ENCODE measurements around the gene PCSK5.

PCSK5 gene

DNA sequence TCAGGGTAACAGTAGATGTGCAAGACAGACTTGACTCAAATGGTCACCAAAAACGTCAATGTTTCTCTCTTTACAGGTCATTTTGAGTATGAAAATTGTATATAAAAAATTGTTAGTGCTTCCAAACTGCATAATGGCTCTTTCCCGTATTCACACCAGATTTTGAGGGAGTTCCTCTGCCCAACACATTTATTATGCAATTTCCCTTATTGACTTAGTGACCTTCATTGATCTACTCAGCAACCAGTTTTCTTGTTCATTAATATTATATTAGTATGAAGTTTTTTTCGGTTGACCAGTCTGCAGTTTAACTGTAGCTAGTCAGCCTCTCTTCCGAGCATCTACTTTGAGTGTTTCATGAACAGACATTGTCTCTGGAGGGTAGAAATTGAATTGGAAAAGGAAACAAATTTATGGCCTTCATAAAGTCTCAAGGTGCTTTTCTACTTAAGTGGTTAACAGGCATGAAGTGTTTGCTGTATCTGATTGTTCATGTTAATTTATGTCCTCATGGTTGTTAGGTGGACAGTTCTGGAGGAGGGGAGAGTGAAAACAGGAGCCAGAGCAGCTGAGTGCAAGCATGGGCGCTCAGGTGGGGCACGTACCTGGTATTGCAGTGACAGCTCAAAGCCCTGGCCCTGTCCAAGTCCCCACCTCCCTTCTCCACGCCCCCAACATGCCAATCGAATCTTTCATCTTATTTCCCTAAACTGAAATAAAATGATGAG lies 263.6 kb downstream of the PCSK5 start:
- DNase-seq, result peak; percentile 59

DNA sequence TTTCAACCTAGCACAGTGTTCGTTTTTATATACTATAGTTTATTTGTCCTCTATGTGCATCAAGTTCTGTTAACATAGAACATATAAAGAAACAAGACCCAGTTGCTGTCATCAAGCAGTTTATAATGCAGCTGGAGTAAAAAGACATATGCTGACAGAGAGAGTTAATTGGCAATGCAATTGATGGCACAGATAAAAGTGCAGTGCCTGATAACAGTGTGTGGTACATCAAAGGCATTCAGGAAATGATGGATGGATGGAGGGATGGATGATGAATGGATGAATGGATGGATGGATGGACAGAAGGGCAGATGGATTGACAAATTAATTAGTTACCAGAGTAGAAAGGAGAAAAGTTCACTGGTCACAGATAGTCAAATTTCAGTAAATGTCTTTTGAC lies 264.9 kb downstream of the PCSK5 start:
- no peak for DNase-seq

DNA sequence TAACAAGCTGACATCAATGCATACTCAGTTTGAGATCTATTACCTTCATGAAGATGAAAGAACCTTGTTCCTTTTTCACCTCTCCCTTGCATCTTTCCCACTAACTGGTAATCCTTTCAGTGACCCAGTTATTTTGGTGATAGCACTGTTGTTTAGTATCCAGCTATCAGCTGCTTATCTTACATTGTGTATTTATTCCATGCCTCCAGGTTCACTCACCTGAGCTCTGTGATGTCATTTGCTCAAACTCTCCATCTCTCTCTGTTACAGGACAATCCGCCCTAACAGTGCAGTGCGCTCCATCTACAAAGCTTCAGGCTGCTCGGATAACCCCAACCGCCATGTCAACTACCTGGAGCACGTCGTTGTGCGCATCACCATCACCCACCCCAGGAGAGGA lies 268.2 kb downstream of the PCSK5 start:
- DNase-seq, result no peak

DNA sequence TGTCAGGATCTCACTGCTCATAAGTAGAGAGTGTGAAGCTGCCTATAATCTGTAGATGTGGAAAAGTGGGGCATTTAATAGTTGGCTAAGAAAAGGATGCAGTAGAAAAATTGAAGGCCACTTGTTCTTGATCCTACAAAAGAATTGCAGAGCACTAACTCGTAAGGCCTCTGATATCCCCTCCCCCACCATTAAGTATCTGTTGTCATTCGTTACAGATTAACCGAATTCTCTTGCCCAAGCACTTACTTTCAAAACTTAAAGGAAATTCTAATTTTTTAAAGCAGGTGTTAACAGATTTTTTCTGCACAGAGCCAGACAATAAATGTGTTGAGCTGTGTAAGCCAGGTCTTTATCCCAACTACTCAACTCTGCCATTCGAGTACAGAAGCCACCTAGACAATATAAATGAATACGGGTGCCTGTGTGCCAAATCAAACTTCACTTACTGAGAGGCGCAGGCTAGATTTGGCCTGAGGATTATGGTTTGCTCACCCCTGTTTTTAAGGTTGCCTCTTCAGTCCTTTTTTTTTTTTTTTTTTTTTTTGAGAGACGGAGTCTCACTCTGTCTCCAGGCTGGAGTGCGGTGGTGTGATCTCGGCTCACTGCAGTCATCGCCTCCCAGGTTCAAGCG lies 268.9 kb downstream of the PCSK5 start:
- no peak for DNase-seq

DNA sequence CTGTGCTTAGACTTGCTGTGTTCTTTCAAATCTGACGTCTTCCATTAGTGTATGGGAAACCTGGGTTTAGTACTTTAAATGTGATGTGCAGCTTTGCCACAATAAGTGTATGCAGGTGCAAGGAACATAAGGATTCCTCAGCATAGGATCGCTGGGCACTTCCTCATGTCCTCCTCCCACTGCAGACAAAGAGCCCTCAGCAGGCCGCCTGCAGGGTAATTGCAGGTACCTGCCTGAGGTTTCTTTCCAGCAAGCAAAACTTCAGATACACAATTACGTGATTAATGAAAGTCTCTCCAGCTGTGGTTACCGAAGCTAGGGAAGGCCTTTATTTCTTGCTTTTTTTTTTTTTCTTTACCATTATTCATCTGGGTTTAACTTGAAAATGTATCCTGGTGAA lies 270.6 kb downstream of the PCSK5 start:
- no peak for DNase-seq

DNA sequence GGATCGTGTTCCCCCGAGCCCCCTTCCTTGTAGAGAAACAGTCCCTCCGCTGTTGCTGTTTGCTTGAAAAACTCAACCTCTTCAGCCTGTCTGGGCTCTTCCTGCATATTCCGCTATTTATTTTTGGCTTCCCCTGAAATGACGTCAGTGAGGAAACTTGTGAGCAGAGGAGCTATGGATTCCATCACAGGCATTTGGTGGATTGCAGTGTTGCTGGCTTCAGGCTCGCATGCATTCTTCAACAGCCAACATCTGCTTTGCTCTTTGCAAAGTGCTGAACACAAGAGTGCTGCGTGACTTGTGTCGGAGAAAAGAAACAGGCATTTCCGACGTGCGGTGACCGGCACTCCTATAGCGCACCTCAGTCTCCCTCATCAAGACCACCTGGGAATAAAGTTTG lies 271.1 kb downstream of the PCSK5 start:
- no peak for DNase-seq

DNA sequence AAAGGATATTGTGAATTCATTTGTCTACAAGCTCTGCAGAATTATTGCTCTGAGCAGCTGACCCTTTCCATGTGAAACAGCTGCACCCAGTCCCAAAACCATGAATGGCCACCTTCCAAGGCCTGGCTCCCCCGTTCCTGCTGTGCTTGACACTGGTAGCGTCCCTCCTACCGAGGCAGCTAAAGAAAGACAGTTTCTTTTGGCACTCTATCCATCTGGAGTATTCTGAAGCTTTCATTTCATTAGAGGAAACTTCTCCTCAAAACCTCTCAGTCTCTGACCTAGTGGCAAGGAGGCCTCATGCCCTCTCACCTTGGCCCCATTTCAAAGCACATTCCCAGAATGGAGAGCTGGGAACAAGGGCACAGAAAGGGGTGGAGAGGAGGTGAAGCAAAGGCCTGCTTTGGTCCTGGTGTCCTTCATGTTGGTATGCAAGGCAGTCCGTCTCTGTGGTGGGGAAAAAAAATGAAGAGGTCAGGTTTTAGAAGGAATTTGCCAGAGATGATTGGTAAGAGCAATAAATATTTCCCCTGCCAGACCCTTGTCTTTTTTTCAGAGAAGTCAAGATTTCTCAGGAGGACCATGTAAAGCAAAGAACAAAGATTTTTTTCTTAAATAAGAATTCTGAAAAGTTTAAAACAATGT lies 271.7 kb downstream of the PCSK5 start:
- DNase-seq, result no peak

DNA sequence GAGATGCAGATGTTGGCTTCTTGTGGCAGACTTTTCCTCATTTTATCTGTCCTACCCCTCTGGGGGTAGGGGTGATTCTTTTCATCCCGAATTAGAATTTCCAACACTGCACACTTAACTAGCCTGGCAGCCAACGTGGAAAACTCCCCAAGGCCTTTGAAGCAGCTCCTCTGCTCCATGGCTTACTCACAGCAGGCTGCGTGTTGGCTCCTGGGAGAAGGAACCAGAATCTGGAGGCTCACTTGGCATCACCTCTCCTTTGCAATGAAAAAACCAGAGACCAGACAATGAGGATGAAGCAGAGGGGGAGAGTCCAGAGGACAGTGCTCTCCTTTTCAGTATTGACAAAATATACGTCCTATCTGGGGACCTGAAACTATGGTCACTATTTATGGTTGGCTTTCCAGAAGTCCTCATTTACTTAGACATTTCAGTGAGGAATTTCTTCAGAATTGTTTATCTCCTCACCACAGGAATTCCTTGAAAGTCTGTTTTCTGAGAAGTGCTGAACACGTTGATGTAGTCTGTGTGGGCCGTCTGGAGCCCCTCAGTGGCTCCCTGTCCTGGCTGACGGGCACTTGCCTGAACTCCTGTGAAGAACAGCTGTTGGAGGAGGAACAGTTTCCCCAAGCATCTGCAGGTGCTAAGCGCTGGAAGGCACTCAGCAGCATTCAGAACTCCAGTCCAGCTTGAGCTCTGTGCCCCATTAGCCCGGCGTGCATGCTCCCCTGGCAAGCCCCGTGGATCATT lies 272.5 kb downstream of the PCSK5 start:
- DNase-seq, result no peak

DNA sequence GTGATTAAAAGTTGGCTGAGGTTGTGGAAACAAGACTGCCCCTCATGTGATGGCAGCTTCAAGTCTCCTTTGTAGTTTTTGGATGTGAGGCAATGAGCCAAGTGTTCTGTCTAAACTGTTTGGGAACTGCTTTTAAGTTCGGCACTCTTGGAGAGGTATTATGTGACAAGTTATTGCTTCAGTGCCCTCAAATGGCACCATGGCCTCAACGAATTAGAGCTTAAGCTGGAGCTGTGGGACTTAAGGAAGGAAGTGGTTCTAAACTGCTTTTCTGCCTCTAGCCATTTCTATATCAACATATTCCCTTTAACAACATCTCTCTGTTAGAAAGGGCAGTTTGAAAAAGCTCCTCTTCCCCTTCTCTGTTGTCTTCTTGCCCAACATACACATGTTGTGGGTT lies 276.1 kb downstream of the PCSK5 start:
- no peak for DNase-seq

DNA sequence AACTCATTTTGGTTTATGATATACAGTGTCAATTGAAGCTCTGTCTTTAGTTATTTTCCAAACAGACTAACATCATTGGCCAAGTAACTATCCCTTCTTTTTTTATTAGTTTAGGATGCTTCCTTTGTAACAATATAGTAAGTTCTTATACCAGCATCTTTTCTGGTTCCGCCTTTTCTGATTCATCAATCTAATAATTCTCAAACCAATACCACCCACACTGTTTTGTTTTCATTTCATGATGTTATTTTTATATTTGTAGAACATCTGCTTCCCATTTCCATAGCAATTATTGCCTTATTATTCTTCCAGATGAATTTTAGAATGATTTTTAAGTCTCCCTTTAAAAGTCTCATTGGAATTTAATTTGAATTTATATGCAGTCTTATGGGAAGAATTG lies 285.7 kb downstream of the PCSK5 start:
- no peak for DNase-seq

DNA sequence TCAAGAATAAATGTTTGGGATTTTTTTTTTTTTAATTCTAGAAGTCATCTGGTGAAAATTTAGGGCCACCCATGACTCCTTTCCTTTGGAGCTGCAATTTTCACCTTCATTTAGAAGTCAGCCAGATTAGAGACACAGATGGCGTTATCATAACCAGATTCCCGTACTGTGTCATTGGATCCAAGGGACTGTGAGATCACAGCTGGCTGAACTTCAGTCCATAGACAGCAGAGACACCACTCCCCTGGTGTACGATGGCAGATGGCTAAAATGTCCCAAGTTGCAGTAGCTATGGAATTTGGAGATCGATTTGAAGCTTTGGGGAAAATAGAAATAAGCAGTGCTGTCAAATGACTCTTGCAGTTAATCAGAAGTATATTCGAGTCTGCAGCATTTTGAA lies 287.5 kb downstream of the PCSK5 start:
- no peak for DNase-seq

DNA sequence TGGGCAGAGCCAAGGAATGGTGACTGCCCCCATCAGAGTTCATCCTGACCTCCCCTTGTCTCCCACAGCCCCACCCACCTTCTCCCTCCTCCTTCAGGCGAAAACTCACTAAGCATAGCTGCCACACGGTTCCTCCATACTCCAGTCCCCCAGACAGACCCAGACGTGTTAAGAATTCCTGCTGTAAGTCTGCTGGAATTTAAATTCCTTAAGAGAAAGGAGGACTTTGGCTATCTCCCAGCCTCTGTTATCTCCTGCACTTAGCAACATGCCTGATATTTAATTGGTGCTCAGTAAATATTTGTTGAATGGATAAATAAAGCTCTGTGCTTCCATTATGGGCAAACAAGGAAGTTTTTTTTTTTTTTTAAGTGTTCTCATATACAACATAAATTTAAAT lies 290.1 kb downstream of the PCSK5 start:
- DNase-seq, result peak; percentile 77

DNA sequence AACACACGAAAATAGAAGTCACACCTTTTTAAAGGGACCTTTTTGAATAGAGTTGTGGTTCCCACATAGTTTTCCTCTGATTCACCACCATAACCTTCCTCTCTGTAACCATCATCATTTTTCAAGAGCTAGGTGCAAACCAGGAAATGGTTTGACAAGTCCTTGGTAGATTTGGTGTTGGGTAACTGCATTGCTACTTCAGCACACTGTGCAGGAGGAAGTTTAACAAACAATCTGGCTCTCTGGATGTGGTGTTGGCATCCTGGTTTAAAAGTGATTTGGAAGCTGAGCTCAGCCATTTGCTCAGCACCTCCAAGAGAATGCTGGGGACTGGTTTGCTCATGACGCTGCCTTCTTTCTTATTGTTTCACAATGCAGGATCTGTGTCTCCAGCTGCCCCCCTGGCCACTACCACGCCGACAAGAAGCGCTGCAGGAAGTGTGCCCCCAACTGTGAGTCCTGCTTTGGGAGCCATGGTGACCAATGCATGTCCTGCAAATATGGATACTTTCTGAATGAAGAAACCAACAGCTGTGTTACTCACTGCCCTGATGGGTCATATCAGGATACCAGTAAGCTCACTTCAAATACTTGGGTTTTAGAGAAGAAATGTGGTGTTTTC lies 290.7 kb downstream of the PCSK5 start:
- peak; percentile 92 for DNase-seq

DNA sequence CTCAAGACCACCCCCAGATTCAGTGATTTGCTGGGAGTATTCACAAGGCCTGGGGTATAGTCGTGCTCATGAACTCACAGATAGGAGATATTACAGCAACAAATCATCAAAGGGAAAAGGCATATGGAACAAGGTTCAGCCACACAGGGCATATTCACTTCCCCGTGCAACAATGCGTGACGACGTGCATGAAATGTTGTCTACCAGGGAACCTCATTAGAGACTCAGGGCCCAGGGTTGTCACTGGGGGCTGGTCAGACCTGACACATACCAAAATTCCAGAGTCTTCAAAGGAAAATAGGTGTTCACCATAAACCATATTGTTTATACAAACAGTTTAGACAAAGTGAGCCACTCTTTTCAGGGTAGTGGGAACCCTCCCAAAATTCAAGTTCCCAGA lies 291.3 kb downstream of the PCSK5 start:
- no peak for DNase-seq

DNA sequence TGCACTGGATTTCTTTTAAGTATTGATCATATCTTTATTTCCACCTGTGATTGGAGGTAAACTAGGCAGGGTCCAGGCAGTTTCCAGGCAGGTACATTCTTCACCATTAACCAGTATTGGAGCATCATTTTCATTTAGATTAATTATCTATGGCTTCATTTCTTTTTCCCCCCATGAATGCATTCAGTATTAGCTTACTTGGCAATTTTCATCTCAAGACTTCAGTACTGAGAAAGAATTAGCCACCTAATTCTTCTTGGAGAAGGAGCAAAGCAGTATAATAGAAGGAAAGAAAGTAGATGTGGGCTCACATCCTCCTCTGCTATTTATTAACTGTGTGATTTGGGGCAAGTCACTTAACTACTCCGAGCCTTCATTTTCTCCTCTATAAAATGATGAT lies 295.0 kb downstream of the PCSK5 start:
- no peak for DNase-seq

DNA sequence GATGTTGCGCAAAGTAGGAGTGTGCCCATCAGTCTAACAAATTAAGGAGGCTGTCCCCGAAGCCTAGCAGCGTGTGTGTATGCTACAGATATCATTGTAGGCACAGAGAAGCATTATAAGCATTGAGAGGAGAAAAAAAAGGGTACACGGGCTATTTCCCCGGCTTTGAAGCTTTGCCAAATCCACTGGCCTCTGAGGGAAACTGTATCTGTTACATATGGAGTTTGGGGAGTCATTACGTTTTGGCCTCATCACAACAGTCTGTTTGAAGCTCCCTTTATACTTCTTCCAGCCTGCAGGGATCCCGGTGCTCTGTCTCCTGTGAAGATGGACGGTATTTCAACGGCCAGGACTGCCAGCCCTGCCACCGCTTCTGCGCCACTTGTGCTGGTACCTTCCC lies 297.8 kb downstream of the PCSK5 start:
- DNase-seq, result no peak

DNA sequence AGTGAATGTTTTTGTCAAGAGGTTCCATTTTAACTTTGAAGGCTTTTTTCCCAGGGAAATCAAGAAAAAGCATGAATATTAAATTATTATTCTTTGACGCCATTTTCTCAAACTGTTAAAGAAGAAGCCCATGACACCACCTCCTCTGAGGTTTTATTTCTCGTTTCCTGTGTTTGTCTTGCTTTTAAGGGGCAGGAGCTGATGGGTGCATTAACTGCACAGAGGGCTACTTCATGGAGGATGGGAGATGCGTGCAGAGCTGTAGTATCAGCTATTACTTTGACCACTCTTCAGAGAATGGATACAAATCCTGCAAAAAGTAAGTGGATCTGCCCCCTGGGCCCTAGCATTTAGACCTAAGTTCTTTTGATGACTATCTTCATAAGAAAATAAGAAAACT lies 298.4 kb downstream of the PCSK5 start:
- DNase-seq, result no peak

DNA sequence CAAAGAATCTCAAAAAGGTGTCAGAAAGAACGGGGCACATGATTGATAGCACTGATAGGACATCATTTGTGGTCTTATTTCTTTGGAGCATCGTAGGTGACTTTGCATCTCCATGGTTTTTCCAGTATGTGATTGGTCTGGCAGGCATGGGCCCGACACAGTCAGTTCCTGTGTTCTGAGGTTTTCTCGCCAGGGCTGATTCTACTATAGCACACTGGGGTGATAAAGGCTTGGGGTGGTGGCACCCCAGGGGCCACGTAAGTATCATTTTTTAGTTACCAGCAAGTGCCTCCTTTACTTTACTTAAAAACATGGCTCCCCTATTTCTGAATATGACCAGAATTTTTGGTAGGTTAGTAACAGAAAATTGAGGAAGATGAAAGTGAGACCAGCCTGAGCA lies 301.0 kb downstream of the PCSK5 start:
- no peak for DNase-seq

DNA sequence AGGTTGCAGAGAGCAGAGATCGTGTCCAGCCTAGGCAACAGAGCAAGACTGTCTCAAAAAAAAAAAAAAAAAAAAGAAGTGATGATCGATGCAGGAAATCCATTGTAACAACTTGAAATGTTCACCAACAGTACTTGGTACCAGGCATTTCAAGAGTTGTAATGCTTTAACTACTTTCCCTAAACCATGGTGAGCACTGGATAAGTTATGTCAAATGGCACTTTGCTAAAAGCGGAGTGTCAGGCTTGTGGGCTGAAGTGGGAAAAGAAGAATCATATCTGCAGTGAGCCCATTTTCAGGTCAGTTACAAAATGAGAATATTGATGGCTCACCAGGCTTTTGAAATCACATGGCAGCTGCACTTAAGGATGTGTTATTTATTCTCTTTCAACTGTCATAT lies 301.5 kb downstream of the PCSK5 start:
- DNase-seq, result no peak

DNA sequence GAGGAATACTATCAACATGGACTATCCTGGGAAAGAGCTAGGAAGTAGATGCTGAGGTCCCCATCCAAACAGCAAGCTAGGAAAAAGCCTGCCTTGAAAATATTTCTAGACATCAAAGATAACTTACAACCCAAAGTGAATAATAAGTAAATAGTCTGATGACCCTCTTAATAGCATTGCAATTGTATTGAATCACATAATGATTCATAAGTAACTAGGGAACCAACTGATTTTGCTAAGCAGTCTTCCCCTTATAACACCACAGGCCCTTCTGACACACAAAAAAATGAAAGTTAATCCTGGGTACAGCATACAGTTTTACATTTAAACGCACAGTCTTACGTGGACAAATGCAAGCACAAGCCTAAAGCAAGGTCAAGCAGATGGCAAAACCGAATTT lies 304.4 kb downstream of the PCSK5 start:
- no peak for DNase-seq

DNA sequence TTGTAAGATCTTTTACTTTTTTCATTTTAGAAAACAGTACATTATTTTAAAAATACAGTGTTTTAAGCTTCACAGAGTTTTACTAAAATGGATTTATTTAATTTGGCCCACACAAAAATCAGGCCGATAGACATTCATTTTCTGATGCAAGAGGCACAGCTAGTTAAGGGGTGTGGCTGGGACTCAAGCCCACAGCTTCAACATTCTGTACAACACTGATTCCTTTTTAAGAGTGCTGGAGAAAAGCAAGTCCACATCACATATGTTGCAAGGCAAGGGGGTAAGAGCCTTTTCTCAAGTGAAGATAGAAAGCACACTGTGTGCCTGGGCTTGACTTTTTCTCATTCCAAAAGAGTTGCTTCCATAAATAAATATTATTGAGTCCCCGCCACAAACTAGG lies 307.9 kb downstream of the PCSK5 start:
- no peak for DNase-seq

DNA sequence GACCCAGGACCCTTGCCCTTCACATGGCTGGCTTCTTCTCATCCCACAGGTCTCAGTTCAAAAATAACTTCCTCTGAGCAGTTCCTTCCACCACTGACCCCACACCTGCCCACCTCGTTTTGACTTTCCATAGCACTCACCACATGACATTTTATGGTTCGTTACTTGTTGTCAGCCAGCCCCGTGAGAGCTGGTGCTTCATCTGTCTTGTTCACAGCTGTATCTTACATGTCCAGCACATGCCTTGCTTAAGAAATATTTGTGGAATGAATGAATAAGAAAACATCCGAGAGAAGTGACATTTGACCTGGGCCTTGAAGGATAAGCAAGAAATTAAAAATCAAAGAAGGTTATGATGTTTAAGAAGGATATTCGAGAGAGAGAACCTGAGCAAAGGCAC lies 309.8 kb downstream of the PCSK5 start:
- no peak for DNase-seq

DNA sequence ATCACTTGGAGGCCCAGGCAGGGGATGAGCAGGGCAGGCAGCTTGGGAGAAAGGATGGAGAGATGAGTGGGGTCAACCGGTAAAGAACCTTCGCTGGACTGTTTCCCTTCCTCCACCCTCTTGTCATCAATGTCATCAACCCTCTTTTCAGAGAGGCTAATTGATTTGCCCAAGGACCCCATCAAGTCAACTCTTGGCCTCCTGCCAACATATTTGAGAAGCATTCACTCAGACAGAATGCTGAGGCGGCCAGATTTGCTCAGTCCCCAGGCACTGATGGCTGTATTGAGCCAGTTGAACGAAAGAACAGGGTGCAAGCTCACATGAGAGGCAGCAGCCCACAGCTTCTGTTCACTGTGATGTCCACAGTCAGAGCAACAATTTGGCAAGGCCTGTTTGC lies 310.3 kb downstream of the PCSK5 start:
- DNase-seq, result no peak
